HG02970 (cell line): Measurements from ENCODE around the gene C19orf12.

Experiments used
- ATAC-seq: cut with Tn5 transposase; IDR thresholded peaks from one replicate; pipeline ENCODE4 v1.9.1; 2021; ENCODE audit warnings: mild to moderate bottlenecking, moderate library complexity, moderate number of reproducible peaks; ENCODE audit not compliant: unreplicated experiment, low FRiP score

The C19orf12 gene

DNA sequence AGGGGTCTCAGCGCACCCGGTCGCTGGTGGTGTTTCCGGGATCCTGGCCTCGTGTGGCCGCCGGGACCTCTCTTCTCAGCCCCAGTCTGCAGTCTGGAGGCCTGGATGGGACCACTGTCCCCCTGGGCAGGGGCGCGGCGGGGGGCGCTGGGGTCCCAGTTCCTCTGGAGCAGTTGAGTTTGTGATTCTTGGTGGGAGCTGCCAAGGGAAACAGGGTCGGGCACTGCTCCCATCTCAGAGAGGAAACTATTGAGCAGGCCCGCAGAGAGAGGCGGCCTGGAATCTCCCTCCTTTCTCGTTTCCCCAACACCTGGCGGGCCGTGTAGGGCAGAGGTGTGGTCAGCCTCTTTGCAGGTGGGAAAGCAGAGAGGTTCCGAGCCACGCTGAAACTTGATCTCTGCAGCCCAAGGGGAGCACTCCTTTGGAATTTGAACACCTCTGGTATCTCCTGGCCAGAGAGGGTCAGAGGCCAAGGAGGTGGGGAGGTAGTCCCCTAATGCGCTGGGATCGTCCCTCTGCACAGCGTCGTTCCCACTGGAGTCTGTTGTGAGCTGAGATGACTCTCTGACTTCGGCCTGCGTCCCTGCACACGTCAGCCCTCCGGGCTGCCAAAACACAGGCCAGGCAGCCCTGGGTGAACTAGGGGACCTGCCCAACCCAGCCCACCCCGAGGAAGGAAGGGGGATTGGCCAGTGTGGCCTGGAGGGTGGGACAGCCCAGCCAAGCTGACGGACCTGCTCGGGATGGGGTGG is 49.1 kb downstream of the C19orf12 start:
- ATAC-seq: no peak

GRCh38 chr19:29665215-29665825 is 49.7 kb downstream of the C19orf12 start, which contains the start of gene PLEKHF1:
TSS of gene PLEKHF1 (plus strand) at chr19:29665461. CDS start at chr19:29673840, 8,379 bp downstream.
- ATAC-seq: peak; percentile 90

GRCh38 chr19:29664753-29665214 is 50.3 kb downstream of the C19orf12 start:
- ATAC-seq: no peak

GRCh38 chr19:29663861-29664752 is 51.0 kb downstream of the C19orf12 start:
- ATAC-seq: no peak

- ATAC-seq: no peak
Measured at GRCh38 chr19:29662604-29663404, 52.3 kb downstream of the C19orf12 start.

- no peak for ATAC-seq
Measured at GRCh38 chr19:29662278-29662603, 52.8 kb downstream of the C19orf12 start.

GRCh38 chr19:29660835-29661234 is 54.2 kb downstream of the C19orf12 start:
- ATAC-seq: no peak

DNA sequence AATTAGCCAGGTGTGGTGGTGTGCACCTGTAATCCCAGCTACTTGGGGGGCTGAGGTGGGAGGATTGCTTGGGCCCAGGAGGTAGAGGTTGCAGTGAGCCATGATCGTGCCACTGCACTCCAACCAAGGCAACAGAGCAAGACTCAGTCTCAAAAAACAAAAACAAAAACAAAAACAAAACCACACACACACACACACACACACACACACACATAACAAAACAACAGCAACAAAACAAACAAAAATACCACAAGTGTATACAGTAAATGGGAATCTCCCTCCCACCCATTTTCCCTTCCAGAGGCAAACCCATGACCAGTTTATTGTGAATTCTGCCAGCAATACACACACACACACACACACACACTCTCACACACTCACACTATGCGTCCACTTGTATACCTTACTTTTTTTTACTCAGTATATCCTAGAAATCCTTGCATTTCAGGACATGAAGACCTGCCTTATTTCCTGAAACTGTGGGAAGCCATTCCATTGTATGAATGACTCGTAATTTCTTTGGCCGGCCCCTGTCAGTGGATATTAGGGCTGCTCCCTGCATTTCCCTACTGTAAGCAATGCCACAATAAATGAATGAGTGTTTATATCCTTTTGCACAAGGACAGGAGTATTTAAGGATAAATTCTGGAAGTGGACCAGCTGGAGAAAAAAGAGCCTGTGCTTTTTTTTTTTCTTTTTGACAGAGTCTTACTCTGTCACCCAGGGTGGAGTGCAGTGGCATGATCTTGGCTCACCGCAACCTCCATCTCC is 56.7 kb downstream of the C19orf12 start:
- no peak for ATAC-seq

- no peak for ATAC-seq
Measured at GRCh38 chr19:29655648-29656335, 59.3 kb downstream of the C19orf12 start.

DNA sequence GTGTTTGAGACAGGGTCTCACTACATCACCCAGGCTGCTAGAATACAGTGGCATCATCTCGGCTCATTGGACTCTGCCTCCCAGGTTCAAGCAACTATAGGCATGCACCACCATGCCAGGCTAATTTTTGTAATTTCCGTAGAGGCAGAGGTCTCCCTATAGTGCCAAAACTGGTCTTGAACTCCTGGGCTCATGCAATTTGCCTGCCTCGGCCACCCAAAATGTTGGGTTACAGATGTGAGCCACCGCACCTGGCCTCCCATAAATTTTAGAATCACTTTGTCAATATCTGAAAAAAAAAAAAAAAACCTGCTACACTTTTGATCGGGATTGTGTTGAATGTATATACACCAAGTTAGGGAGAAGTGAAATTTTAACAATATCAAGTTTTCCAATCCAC is 61.7 kb downstream of the C19orf12 start:
- no peak for ATAC-seq

- ATAC-seq: no peak
Measured at GRCh38 chr19:29651622-29652394, 63.3 kb downstream of the C19orf12 start.

DNA sequence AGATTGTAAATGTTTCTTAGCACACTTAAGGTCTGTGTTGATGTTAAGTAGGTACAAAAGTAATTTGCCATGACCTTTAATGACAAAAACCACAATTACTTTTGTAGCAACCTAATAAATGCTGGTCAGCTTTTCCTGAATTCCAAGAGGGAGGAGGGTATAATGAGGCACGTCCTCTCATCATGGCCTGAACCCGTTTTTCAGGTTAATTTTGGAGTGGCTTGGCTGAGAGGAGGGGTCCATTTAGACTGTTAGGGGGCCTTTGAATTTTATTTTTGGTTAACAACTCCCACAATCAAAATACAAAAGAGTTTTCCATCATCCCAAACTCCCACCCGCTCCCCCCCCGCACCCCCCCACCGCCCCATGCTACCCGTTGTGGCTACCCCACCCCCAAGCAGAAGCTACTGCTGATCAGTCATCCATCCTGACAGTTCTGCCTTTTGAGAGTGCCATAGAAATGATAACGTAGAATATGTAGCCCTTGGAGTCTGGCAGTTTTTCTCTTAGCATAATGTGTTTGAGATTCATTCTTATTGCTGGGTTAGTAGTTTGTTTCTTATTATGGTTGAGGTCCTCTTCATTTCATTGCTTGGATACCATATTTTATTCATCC is 64.2 kb downstream of the C19orf12 start:
- ATAC-seq: no peak
